Measurements from ENCODE around the gene SUMO3. TPM values are rescaled to one million over a fixed set of nuclear protein-coding genes. Genes with fewer than 3 reads are reported as not detected.
A peak's percentile ranks its signal among the peaks of the same experiment; 100 is the strongest.

Gene SUMO3
- total RNA-seq, 3 donors from 2014 or later: 64.2 to 64.8 (median 64.4) TPM

- no peaks in the 10 kb centered on the region for H3K9me3 ChIP-seq
- H3K27me3 ChIP-seq: no peaks in the 10 kb centered on the region
- H3K4me3 ChIP-seq: no peak overlapping the region
- intact Hi-C loops (cut with DNase I; ENCODE audit: low total_unique reads): no loop called here
- no peaks in the 10 kb centered on the region for H3K36me3 ChIP-seq
- no peak overlapping the region for H3K27ac ChIP-seq
- H3K4me1 ChIP-seq: peaks cover 8 to 10% of the 10 kb centered on the region in 2 donors
- TF ChIP-seq POLR2A (IDR thresholded peaks at IDR 0.05) (no peak), POLR2AphosphoS5 (IDR thresholded peaks at IDR 0.05) (no peak)
- TF ChIP-seq, protein P1, sequence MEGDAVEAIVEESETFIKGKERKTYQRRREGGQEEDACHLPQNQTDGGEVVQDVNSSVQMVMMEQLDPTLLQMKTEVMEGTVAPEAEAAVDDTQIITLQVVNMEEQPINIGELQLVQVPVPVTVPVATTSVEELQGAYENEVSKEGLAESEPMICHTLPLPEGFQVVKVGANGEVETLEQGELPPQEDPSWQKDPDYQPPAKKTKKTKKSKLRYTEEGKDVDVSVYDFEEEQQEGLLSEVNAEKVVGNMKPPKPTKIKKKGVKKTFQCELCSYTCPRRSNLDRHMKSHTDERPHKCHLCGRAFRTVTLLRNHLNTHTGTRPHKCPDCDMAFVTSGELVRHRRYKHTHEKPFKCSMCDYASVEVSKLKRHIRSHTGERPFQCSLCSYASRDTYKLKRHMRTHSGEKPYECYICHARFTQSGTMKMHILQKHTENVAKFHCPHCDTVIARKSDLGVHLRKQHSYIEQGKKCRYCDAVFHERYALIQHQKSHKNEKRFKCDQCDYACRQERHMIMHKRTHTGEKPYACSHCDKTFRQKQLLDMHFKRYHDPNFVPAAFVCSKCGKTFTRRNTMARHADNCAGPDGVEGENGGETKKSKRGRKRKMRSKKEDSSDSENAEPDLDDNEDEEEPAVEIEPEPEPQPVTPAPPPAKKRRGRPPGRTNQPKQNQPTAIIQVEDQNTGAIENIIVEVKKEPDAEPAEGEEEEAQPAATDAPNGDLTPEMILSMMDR (IDR thresholded peaks at IDR 0.05): no peak
- DNase-seq (ENCODE audit: low spot score in 2 of 2): no peak
These were observed 4.1 kb downstream of the SUMO3 start for GRCh38 chr21:44813727-44814126.

DNA sequence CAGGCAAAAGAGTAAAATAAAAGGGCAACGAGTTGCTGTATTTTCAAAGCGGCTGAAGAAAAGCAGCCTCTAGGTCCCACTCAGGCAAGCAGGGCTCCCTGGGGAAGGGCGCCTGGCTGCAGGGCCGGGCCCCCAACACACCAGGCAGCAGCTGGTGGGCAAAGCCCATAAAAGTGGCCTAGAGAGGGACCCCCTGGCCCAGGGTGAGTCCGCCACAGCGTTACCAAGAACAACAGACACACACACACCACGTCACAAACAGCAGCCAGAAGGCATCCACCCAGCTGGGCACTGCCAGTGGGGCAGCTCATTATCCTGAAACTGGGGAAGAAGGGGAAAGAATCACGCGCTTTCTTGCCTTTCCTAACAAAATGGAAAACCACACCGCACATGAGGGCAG lies 4.7 kb downstream of the SUMO3 start:
- peaks cover 8 to 10% of the 10 kb centered on the region in 2 donors for H3K4me1 ChIP-seq
- H3K4me3 ChIP-seq: no peak overlapping the region
- H3K27me3 ChIP-seq: no peaks in the 10 kb centered on the region
- H3K36me3 ChIP-seq: no peaks in the 10 kb centered on the region
- no peak for TF ChIP-seq POLR2A (IDR thresholded peaks at IDR 0.05)
- TF ChIP-seq POLR2AphosphoS5 (IDR thresholded peaks at IDR 0.05): no peak
- TF ChIP-seq, protein P1 (IDR thresholded peaks at IDR 0.05): no peak
- no peaks in the 10 kb centered on the region for H3K9me3 ChIP-seq
- peak overlapping the region in 1 of 2 donors; percentile 25 for H3K27ac ChIP-seq
- DNase-seq (ENCODE audit: low spot score in 2 of 2): no peak
- intact Hi-C loops (cut with DNase I; ENCODE audit: low total_unique reads): no loop called here

DNA sequence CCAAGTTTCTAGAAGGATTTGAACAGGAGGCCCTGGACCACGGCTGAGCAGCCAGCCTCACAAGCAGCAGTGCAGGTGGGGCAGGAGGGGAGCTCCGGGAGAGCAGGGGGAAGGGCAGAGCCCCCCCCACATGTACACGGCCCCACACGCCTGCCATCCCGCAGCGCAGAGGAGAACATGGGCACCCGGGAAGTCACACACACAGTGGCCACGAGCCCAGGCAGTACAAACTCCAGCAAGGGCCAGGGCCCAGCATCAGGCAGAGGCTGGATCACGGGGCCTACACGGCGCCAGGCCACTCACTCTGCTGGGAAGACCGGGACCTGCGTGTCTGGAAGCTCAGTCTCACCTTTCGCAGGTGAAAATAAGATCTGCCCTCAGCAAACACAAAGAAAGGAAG lies 5.2 kb downstream of the SUMO3 start:
- Histone ChIP-seq H3K9me3 (no peaks in the 10 kb centered on the region), H3K4me1 (peaks cover 8 to 10% of the 10 kb centered on the region in 2 donors), H3K27ac (peak overlapping the region in 1 of 2 donors; percentile 25), H3K36me3 (no peaks in the 10 kb centered on the region), H3K4me3 (no peak overlapping the region), H3K27me3 (no peaks in the 10 kb centered on the region)
- no peak for DNase-seq (ENCODE audit: low spot score in 2 of 2)
- intact Hi-C loops (cut with DNase I; ENCODE audit: low total_unique reads): no loop called here
- TF ChIP-seq POLR2AphosphoS5 (IDR thresholded peaks at IDR 0.05) (no peak), POLR2A (IDR thresholded peaks at IDR 0.05) (no peak)
- TF ChIP-seq, protein P1 (IDR thresholded peaks at IDR 0.05): no peak

DNA sequence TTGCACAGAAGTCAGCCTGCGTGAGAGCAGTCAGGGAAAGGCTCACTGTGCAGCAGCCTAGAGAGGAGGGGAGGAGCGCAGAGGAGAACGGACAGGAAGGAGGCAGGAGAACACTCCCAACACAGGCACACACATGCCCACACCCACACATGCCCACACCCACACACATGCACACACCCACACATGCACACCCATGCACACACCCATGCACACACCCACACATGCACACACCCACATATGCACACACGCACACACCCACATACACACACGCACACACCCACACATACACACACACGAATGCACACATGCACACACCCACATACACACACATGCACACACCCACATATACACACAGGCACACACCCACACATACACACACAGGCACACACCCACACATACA lies 7.1 kb downstream of the SUMO3 start:
- no peak for DNase-seq (ENCODE audit: low spot score in 2 of 2)
- H3K4me1 ChIP-seq: peaks cover 0 to 8% of the 10 kb centered on the region in 2 donors
- H3K27me3 ChIP-seq: no peaks in the 10 kb centered on the region
- no peaks in the 10 kb centered on the region for H3K9me3 ChIP-seq
- no peak overlapping the region for H3K4me3 ChIP-seq
- intact Hi-C loops (cut with DNase I; ENCODE audit: low total_unique reads): no loop called here
- TF ChIP-seq POLR2A (IDR thresholded peaks at IDR 0.05): no peak
- no peak for TF ChIP-seq POLR2AphosphoS5 (IDR thresholded peaks at IDR 0.05)
- TF ChIP-seq, protein P1 (IDR thresholded peaks at IDR 0.05): no peak
- H3K27ac ChIP-seq: no peak overlapping the region
- no peaks in the 10 kb centered on the region for H3K36me3 ChIP-seq

GRCh38 chr21:44805859-44806258 lies 12.0 kb downstream of the SUMO3 start:
- TF ChIP-seq POLR2A (IDR thresholded peaks at IDR 0.05): no peak
- TF ChIP-seq, protein P1 (IDR thresholded peaks at IDR 0.05): no peak
- TF ChIP-seq POLR2AphosphoS5 (IDR thresholded peaks at IDR 0.05): no peak
- Histone ChIP-seq H3K36me3 (no peaks in the 10 kb centered on the region), H3K27ac (no peak overlapping the region), H3K4me3 (no peak overlapping the region), H3K9me3 (no peaks in the 10 kb centered on the region), H3K4me1 (no peaks in the 10 kb centered on the region), H3K27me3 (no peaks in the 10 kb centered on the region)
- no peak for DNase-seq (ENCODE audit: low spot score in 2 of 2)
- intact Hi-C loops (cut with DNase I; ENCODE audit: low total_unique reads): no loop called here
